DMS 273 (cell line): ENCODE measurements around the gene POLD4.

Source experiments
- DNase-seq: peaks from one replicate; lab custom pipeline; 2025; ENCODE audit not compliant: unreplicated experiment; lab: John Stamatoyannopoulos, UW

Gene POLD4

DNA sequence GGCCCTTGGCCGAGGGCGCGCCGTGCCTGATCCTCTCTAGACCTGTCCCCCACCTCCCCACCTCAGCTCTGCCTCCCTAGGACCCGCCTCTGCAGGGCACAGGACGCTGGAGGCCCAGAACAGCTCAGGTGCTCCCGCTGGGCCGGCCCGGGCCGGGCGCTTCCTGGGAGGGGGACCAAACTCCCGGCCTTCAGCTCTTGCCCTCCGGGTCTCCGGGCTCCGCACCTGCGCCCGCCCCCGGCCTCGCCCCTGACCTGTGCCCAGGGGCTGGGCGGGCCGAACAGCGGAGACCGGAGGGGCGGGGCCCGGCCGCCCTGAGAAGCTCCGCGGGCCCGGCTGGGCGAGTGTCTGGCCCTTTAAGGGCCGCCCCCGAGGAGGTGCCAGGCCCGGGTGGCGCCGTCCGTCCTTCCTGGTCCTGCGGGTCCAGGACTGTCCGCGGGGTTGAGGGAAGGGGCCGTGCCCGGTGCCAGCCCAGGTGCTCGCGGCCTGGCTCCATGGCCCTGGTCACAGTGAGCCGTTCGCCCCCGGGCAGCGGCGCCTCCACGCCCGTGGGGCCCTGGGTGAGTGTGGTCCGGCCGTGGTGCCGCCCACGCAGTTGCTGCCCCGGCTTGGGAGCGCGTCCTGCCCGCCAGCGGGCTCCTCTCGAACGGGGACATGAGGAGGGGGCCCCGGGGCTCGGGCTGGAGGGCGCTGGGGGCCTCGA, 50.1 kb downstream of the POLD4 start, which contains the start of gene SSH3:
SSH3 (plus strand) TSS at position 399 of the 703 bp plus-strand sequence; CDS start at position 495, 96 bp downstream.
- peak; percentile 64 for DNase-seq

DNA sequence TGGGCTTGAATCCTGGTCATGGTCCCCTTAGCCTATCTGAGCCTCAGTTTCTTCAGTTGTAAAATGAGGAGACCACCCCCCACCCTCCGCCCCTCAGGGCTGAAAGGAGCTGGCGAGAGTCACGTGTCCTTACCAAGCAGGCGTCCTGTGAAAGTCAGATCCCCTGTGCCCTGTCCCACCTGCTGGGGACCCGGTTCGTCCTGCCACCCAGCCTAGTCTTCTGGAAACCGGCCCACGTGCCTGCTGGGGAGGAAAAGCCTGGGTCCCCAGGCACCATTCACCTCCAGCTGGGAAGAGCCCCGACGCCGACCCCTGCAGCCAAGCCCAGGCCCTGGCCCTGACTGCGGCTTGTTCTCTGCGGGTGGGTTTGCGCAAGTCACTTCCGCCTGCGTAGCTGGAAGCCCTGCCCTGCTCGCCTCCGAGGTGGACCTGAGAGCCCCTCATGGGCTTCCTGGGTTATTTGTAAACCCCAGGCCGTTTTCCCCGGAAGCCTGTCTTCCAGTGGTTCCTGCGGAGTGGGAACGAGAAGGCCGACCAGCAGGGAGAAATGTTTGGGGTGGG, 50.7 kb downstream of the POLD4 start:
- DNase-seq, result no peak

DNA sequence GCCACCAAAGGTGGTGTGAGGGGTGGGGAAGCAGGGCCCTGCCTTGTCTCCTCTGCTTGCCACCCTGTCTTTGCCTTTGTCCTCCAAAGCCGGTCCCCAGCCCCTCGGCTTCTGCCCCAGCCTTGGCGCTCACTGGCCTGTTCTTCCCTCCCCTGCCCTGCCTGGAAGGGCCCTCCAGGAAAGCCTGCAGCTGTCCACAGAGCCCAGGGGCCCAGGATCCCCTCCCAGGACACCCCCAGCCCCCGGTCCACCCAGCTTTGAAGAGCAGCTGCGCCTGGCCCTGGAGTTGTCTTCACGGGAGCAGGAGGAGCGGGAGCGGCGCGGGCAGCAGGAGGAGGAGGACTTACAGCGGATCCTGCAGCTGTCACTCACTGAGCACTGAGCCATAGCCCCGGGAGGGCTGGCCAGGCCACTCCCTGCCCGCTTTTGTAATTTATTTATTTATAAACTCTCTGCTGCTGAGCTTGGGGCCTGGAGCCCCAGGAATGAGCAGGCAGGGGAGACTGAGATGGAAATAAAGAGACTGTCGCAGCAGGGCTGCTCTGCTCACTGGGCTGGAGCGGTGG, 51.3 kb downstream of the POLD4 start:
- peak; percentile 68 for DNase-seq

DNA sequence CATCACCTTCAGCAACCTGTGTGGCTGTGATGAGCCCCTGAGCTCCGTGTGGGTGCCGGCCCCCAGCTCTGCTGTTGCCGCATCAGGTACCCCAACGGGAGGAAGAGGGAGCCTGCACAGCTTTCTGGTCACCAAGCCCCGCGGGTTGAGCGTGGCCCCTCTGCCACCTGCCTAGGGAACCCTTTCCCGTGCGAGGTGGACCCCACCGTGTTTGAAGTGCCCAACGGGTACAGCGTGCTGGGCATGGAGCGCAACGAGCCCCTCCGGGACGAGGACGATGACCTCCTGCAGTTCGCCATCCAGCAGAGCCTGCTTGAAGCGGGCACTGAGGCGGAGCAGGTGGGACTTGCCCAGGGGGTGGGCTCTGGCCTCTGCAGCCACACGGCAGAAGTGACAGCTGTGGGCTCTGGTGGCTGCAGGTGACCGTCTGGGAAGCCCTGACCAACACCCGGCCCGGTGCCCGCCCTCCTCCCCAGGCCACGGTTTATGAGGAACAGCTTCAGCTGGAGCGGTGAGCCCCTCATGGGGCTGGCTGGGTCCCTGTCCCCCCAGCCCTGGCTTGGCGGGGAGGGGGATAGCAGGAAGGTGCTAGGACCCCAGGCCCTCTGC, 51.9 kb downstream of the POLD4 start:
- DNase-seq, result no peak
